GM12875 (cell line): ENCODE data around the gene BCORL1.

Source experiments
- H3K4me3 ChIP-seq: one replicate; pipeline ENCODE4 v1.5.1; 2011; ENCODE audit warnings: low read depth, low read length, control low read depth
- TF ChIP-seq, protein P1 (sequence below): IDR thresholded peaks from 2 replicates; pipeline ENCODE4 v1.5.1; 2011; ENCODE audit warnings: low read depth, mild to moderate bottlenecking, control low read depth, inconsistent platforms, low read length, moderate library complexity, borderline replicate concordance; ENCODE audit not compliant: insufficient read depth

BCORL1 gene

DNA sequence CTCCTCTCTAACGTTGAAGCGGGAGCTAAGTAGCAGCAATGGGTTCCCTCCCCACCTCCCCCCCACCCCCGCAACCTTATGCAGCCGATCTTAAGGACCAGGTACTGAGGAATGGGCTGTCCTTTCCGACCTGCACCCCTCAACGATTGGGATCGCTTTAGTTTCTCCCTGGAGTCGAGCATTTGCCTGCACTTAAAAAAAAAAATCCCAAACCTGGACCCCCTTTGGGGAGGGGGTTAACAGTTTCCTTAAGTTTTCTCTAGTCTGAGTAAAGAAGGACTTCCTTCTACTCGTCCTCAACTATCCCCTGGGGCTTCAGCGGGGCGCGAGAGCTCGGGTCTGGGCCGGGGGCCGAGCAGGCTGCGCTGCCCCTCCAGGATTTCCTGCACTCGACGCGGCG, 25.7 kb upstream of the BCORL1 start:
- no peak overlapping the region for H3K4me3 ChIP-seq
- TF ChIP-seq, protein P1, sequence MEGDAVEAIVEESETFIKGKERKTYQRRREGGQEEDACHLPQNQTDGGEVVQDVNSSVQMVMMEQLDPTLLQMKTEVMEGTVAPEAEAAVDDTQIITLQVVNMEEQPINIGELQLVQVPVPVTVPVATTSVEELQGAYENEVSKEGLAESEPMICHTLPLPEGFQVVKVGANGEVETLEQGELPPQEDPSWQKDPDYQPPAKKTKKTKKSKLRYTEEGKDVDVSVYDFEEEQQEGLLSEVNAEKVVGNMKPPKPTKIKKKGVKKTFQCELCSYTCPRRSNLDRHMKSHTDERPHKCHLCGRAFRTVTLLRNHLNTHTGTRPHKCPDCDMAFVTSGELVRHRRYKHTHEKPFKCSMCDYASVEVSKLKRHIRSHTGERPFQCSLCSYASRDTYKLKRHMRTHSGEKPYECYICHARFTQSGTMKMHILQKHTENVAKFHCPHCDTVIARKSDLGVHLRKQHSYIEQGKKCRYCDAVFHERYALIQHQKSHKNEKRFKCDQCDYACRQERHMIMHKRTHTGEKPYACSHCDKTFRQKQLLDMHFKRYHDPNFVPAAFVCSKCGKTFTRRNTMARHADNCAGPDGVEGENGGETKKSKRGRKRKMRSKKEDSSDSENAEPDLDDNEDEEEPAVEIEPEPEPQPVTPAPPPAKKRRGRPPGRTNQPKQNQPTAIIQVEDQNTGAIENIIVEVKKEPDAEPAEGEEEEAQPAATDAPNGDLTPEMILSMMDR = no peak

DNA sequence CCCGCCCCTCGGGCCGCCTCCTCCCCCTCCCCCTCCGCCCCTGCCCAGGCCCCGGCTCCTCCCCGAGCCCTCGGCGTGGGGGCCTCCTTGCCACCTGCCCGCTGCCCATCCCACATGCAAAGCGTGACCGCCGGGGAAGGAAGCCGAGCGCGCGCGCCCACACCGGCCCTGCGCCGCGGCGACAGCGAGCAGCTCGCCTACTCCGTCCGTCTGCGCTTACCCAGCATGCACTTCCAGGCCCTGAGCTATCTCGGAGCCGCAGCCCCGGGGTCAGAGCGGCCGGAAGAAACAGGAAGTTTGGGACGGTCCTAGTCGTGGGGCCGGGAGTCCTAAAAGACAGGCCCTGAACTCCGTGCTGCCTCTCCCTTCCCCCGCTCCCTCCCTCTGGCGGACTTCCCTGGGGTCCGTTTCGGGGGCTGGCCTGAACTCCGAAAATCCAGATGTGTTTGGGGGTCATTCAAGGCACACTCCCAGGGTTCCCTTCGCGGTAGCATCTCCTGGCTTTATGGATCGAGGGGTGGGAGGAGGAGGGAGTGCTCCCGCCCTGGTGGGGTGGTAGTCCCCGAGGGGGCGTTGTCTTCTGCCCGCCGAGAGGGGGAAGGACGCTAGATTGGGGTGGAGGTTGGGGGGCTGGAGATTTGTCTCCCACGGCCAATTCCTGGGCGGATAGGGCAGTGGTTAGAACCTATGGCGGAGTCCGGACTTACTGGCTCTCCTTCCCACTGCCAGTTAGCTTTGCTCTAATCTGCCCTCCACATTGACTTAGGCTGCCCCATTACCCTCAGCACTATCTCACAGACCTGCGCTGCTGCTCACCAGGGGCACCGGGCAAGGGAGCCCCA, 25.0 kb upstream of the BCORL1 start:
- peak overlapping the region; percentile 44 for H3K4me3 ChIP-seq
- TF ChIP-seq, protein P1 = no peak

DNA sequence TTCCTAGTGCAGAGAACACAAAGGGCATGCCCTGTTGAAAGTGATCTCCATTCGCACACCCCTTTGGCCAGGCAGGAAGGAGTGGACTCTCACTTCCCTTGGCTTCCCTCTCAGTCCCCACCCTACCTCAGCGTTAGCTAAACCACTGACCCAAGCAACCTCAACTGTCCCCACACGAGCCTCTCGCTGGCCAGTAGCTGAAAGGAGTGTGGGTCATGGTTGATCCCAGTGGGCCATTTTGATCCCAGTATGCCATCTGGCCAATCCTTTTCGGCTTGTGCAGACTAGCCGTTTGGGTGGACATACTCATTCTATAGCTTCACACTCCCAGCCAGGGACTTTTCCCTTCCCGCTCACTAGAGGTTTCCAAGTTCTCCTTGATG, 24.4 kb upstream of the BCORL1 start:
- H3K4me3 ChIP-seq = no peak overlapping the region
- TF ChIP-seq, protein P1 = no peak

DNA sequence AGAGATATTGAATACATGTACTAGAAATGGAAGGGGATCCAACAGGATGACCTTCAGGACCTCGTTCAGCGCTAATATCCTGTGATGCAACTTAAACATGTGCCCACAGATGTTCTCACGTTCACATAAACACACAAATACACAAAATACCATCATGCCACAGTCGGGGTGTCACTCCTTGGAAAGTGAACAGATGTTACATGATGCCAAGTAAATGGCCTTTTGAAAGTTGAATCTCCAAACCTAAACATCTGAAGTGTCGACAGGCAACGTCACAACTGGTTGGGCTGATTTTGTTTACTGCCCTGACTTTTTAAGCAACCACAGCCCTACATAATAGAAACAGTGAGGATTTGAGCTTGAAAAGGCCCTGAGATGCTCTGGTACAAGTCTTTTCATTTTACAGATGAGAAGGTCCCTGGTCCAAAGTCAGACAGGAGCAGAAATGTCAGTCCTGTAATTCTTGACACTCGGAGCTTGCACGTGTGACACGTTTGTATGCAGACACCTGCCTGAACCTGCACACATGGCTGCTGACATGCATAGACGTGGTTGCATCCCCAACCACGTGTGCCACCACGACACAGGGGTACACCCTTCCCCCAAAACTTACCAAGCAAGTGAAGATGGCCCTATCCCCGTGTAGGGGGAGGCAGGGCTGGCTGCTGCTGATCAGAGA, 23.5 kb upstream of the BCORL1 start:
- no peak overlapping the region for H3K4me3 ChIP-seq
- TF ChIP-seq, protein P1 = no peak

DNA sequence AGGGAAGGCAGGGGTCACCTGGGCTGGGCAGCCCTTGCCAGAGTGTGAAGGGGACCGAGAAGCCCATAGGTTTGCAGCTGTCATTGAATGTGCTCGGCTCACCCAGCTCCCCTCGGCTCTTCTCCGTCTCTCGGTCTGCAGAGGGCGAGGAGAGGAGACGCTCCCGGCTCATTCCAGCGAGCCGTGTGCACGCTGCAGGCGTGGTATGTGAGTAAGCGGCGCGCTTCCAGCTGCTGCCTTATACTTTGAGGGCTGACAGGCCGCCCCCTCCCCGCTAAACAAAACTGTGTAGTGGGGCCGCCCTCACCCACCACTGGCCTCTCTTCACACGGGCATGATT, 23.0 kb upstream of the BCORL1 start:
- H3K4me3 ChIP-seq = no peak overlapping the region
- TF ChIP-seq, protein P1 = no peak

DNA sequence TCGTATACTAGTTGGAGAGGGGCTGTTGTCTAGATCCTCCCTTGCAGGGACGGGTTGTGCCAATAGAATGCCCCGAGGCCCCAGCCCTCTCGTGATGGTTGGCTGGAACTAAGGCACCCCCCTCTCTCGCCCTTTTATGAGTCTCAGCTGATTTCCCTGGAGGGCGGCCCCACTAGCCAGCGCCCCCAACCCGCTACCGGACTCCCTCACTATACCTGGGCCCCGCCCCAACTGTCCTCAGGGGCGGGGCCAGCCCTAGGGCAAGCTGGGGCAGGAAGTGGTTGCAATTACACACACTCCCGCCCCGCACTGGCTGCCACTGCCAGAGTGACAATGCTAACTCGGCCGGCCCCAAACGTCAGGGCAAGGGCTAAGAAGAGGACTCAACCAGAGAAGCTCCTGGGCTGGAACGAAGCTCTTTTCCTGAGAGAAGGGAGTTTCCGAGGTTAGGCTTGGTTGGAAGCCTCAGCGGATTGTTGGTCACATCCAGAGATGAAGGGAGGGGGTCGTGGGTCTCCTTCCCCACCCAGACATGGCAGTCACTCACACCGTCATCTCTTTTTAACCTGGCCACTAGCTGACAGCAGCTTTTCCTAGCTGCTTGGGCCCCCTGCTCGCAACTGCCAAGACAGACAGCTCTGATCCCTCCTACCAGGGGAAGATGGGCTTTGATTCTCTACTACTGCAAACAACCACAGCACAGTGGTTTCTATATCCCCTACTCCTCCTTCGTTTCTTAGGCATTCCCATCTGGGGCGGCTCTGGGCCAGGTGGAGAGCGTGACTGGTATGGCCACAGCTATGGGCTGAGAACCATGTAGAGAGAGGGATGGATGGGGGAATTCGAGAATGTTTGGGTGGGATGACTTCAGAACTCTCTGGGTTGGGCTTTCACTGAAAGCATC, 21.0 kb upstream of the BCORL1 start:
- TF ChIP-seq, protein P1 = no peak
- H3K4me3 ChIP-seq = peak overlapping the region; percentile 43

DNA sequence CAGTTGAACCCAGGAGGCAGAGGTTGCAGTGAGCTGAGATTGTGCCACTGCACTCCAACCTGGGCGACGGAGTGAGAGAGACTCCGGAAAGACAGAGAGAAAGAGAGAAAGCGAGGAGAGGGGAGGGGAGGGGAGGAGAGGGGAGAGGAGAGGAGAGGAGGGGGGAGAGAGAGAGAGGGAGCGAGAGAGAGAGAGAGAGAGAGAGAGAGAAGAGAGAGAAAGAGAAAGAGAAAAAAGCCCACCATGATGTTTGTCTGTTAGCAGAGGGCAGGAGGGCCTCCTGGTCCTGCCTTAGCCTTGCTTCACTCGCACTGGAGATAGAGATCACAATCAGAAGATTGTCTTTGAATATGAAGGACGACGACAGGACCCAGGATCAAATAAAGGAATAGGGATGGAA, 18.7 kb upstream of the BCORL1 start:
- no peak overlapping the region for H3K4me3 ChIP-seq
- TF ChIP-seq, protein P1 = no peak
